Measurements from ENCODE around the gene PAK5.

The PAK5 gene

DNA sequence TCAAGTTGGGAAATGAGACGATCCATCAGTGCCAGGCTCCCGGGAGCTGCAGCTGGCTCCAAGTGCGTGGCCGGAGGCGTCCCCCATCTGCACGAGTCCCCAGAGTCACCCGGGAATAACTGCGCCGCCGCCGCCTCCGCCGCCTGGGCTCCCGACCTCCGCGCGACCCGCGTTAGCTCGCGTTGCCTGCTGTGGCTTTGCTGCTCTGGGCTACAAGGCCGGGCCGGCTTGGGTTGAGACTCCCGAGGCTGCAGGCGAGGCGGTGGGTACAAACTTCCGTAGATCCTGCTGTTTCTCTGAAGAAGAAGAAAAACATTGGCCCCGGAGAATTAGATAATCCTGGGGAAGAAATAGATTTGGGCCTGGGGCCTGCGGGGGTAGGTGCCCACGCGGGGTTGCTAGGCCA, 331.9 kb downstream of the PAK5 start:
- TF ChIP-seq, protein P1, sequence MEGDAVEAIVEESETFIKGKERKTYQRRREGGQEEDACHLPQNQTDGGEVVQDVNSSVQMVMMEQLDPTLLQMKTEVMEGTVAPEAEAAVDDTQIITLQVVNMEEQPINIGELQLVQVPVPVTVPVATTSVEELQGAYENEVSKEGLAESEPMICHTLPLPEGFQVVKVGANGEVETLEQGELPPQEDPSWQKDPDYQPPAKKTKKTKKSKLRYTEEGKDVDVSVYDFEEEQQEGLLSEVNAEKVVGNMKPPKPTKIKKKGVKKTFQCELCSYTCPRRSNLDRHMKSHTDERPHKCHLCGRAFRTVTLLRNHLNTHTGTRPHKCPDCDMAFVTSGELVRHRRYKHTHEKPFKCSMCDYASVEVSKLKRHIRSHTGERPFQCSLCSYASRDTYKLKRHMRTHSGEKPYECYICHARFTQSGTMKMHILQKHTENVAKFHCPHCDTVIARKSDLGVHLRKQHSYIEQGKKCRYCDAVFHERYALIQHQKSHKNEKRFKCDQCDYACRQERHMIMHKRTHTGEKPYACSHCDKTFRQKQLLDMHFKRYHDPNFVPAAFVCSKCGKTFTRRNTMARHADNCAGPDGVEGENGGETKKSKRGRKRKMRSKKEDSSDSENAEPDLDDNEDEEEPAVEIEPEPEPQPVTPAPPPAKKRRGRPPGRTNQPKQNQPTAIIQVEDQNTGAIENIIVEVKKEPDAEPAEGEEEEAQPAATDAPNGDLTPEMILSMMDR (IDR thresholded peaks at IDR 0.05; ENCODE audit: insufficient read depth, low read length, poor library complexity, severe bottlenecking): no peak
- Histone ChIP-seq H3K4me2 (ENCODE audit: low read depth, low read length, poor library complexity, severe bottlenecking) (no peak overlapping the region), H3F3A (ENCODE audit: insufficient read depth) (no peaks in the 10 kb centered on the region), H3K27ac (ENCODE audit: low read depth, low read length) (no peak overlapping the region), H3K9me2 (replicated peaks; ENCODE audit: insufficient read depth, low read length) (no peaks in the 10 kb centered on the region), H3K9ac (ENCODE audit: low read length) (no peak overlapping the region), H3K79me2 (ENCODE audit: insufficient read depth, low read length) (no peaks in the 10 kb centered on the region), H3K9me3 (ENCODE audit: insufficient read depth, low read length) (no peaks in the 10 kb centered on the region), H2AFZ (ENCODE audit: low read depth, low read length, severe bottlenecking) (no peak overlapping the region), H3K36me3 (ENCODE audit: low read length) (no peaks in the 10 kb centered on the region), H4K20me1 (ENCODE audit: low read depth, low read length) (no peaks in the 10 kb centered on the region), H3K4me3 (ENCODE audit: insufficient read depth, low read length, poor library complexity, severe bottlenecking) (no peak overlapping the region), H3K27me3 (ENCODE audit: low read length) (no peaks in the 10 kb centered on the region)

DNA sequence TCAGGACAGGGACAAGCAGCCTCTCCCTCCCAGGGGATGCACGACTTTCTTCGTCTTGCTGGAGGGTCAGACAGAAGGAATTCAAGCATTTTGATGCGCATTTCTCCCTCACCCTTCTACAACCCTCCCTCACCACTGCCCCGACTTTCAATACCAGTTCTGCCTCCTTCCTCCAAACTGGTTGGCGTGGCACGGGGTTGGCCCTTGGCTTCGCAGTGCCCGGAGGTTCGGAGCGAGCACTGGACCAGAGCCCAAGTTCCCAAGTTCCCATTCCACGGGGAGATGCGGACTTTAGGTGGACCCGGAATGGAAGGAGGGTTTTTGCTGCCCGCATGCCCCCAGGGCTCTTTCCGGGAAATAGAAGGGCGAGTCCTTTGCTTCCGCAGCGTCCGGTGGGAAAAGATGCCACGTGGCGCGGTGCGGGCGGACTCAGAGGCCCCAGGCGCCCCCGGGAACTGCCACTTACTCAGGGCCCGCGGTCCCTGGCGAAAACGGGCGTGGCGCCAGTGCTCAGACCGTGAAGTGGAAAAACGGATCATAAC, 332.5 kb downstream of the PAK5 start:
- H3K9me2 ChIP-seq (replicated peaks; ENCODE audit: insufficient read depth, low read length): no peaks in the 10 kb centered on the region
- H3K4me2 ChIP-seq (ENCODE audit: low read depth, low read length, poor library complexity, severe bottlenecking): no peak overlapping the region
- H4K20me1 ChIP-seq (ENCODE audit: low read depth, low read length): no peaks in the 10 kb centered on the region
- no peaks in the 10 kb centered on the region for H3K27me3 ChIP-seq (ENCODE audit: low read length)
- H3K27ac ChIP-seq (ENCODE audit: low read depth, low read length): no peak overlapping the region
- H3K9ac ChIP-seq (ENCODE audit: low read length): no peak overlapping the region
- H3F3A ChIP-seq (ENCODE audit: insufficient read depth): no peaks in the 10 kb centered on the region
- no peak overlapping the region for H3K4me3 ChIP-seq (ENCODE audit: insufficient read depth, low read length, poor library complexity, severe bottlenecking)
- no peak for TF ChIP-seq EZH2phosphoT487 (conservative IDR thresholded peaks at IDR 0.05; ENCODE audit: low read length)
- TF ChIP-seq, protein P1 (IDR thresholded peaks at IDR 0.05; ENCODE audit: insufficient read depth, low read length, poor library complexity, severe bottlenecking): no peak
- H2AFZ ChIP-seq (ENCODE audit: low read depth, low read length, severe bottlenecking): no peak overlapping the region
- H3K79me2 ChIP-seq (ENCODE audit: insufficient read depth, low read length): no peaks in the 10 kb centered on the region
- H3K9me3 ChIP-seq (ENCODE audit: insufficient read depth, low read length): no peaks in the 10 kb centered on the region
- no peaks in the 10 kb centered on the region for H3K36me3 ChIP-seq (ENCODE audit: low read length)

DNA sequence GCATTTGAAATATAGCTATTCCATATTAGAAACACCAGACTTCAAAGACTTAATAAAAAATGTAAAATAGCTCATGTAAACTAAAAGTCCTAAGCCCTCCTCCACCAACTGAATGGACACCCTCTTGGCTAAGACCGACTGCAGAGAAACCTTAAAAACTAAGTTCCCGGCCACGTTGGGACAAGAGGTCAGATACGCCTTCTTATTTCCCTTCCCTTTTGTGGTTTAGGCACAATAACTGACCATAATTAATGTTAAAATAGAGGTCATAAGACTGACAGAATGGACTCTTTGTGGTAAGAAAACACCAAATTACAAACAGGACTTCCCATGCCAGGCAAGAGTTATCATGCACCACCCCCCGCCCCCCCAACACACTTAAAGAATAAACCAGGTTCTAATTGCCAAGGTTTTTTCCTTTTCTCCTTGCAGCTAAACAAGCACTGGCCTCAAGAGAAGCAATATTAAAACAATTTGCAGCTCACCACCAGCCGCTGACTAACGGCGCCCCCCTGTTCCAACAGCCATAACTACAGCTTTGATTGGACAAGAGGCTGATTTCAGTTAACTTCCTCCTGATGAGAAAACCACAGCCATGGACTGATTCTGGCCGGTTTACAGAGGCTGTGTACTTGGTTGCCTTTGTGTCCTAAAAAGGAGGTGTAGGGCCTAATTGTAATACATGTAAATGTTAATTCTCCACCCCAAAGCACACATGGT, 335.2 kb downstream of the PAK5 start:
- Histone ChIP-seq H3K27me3 (ENCODE audit: low read length) (no peaks in the 10 kb centered on the region), H3K79me2 (ENCODE audit: insufficient read depth, low read length) (no peaks in the 10 kb centered on the region), H3K4me2 (ENCODE audit: low read depth, low read length, poor library complexity, severe bottlenecking) (no peak overlapping the region), H3K27ac (ENCODE audit: low read depth, low read length) (no peak overlapping the region), H3K4me3 (ENCODE audit: insufficient read depth, low read length, poor library complexity, severe bottlenecking) (no peak overlapping the region), H3K9me3 (ENCODE audit: insufficient read depth, low read length) (no peaks in the 10 kb centered on the region), H4K20me1 (ENCODE audit: low read depth, low read length) (no peaks in the 10 kb centered on the region), H3F3A (ENCODE audit: insufficient read depth) (no peaks in the 10 kb centered on the region), H3K36me3 (ENCODE audit: low read length) (no peaks in the 10 kb centered on the region), H3K9ac (ENCODE audit: low read length) (no peak overlapping the region), H3K9me2 (replicated peaks; ENCODE audit: insufficient read depth, low read length) (no peaks in the 10 kb centered on the region), H2AFZ (ENCODE audit: low read depth, low read length, severe bottlenecking) (no peak overlapping the region)
- TF ChIP-seq EZH2phosphoT487 (conservative IDR thresholded peaks at IDR 0.05; ENCODE audit: low read length): no peak
- TF ChIP-seq, protein P1 (IDR thresholded peaks at IDR 0.05; ENCODE audit: insufficient read depth, low read length, poor library complexity, severe bottlenecking): no peak

Data from SU-DHL-6 (cell line).